Astrocyte (in vitro differentiated cells and primary cell): ENCODE data around the gene PLA2G6. TPM values are rescaled to one million over a fixed set of nuclear protein-coding genes. Genes with fewer than 3 reads are reported as not detected.
A peak's percentile ranks its signal among the peaks of the same experiment; 100 is the strongest.

ENCODE experiments used
- DNase-seq: peaks from one replicate; pipeline ENCODE4 v3.0.0-alpha.2; 2010; ENCODE audit warnings: low read depth
- FAIRE-seq: peaks from 2 replicates; lab custom pipeline; 2011; peaks lifted over from hg19 to GRCh38; lab: Jason Lieb, UNC
- H2AFZ ChIP-seq: 2 replicates; pipeline ENCODE4 v1.6.0; 2012; ENCODE audit warnings: low read depth, low read length, inconsistent platforms
- H3K27ac ChIP-seq: 2 replicates; pipeline ENCODE4 v1.5.1; 2011; ENCODE audit warnings: low read depth, low read length, inconsistent platforms
- H3K27me3 ChIP-seq: 2 replicates; pipeline ENCODE4 v1.6.0; 2011; ENCODE audit warnings: low read length, inconsistent platforms; ENCODE audit not compliant: insufficient read depth
- H3K36me3 ChIP-seq: 2 replicates; pipeline ENCODE4 v1.5.1; 2011; ENCODE audit warnings: low read length, inconsistent platforms; ENCODE audit not compliant: insufficient read depth
- H3K4me1 ChIP-seq: 2 replicates; pipeline ENCODE4 v1.5.1; 2011; ENCODE audit warnings: low read length, inconsistent platforms; ENCODE audit not compliant: insufficient read depth
- H3K4me2 ChIP-seq: 2 replicates; pipeline ENCODE4 v1.6.0; 2012; ENCODE audit warnings: low read length, inconsistent platforms
- H3K4me3 ChIP-seq: 2 replicates; pipeline ENCODE4 v1.5.1; 2011; ENCODE audit warnings: low read depth, mild to moderate bottlenecking, low read length, inconsistent platforms; ENCODE audit not compliant: insufficient read depth
- H3K79me2 ChIP-seq: 2 replicates; pipeline ENCODE4 v1.6.0; 2012; ENCODE audit warnings: mild to moderate bottlenecking, low read length, inconsistent platforms; ENCODE audit not compliant: insufficient read depth
- H3K9ac ChIP-seq: 2 replicates; pipeline ENCODE4 v1.6.0; 2012; ENCODE audit warnings: mild to moderate bottlenecking, low read length, inconsistent platforms
- H3K9me3 ChIP-seq: 2 replicates; pipeline ENCODE4 v1.5.1; 2012; ENCODE audit warnings: low read depth, mild to moderate bottlenecking, low read length, inconsistent platforms; ENCODE audit not compliant: insufficient read depth
- H4K20me1 ChIP-seq: 2 replicates; pipeline ENCODE4 v1.6.0; 2012; ENCODE audit warnings: low read length, inconsistent platforms; ENCODE audit not compliant: insufficient read depth
- H3K27ac Mint-ChIP-seq: one replicate; pipeline ENCODE4 v1.8.0; 2021; ENCODE audit warnings: mild to moderate bottlenecking, mixed read lengths; ENCODE audit not compliant: unreplicated experiment
- H3K27me3 Mint-ChIP-seq: one replicate; pipeline ENCODE4 v1.8.0; 2021; ENCODE audit warnings: low read depth, mixed read lengths; ENCODE audit not compliant: unreplicated experiment
- H3K36me3 Mint-ChIP-seq: one replicate; pipeline ENCODE4 v1.8.0; 2021; ENCODE audit warnings: low read depth, mixed read lengths; ENCODE audit not compliant: unreplicated experiment
- H3K4me1 Mint-ChIP-seq: one replicate; pipeline ENCODE4 v1.8.0; 2021; ENCODE audit warnings: low read depth, mixed read lengths; ENCODE audit not compliant: unreplicated experiment
- H3K4me3 Mint-ChIP-seq: one replicate; pipeline ENCODE4 v1.8.0; 2021; ENCODE audit warnings: mild to moderate bottlenecking, moderate library complexity, mixed read lengths; ENCODE audit not compliant: unreplicated experiment
- H3K9me3 Mint-ChIP-seq: one replicate; pipeline ENCODE4 v1.8.0; 2021; ENCODE audit warnings: mild to moderate bottlenecking, mixed read lengths; ENCODE audit not compliant: unreplicated experiment
- EZH2 ChIP-seq: IDR thresholded peaks from 2 replicates; pipeline ENCODE4 v1.6.1; 2012; ENCODE audit warnings: mild to moderate bottlenecking, low read length, inconsistent platforms; ENCODE audit not compliant: insufficient read depth
- total RNA-seq: library from RNA; stranded (reverse); gene quantifications from 2 replicates; pipeline ENCODE4 v1.2.1, GENCODE V29; 2021
- TF ChIP-seq, protein P1 (sequence below): IDR thresholded peaks from 2 replicates; pipeline ENCODE4 v1.5.1; 2011; ENCODE audit warnings: low read depth, mild to moderate bottlenecking, inconsistent platforms, low read length, moderate library complexity; ENCODE audit not compliant: insufficient read depth

PLA2G6 gene
- total RNA-seq, 1 donor from 2014 or later: 10.0 TPM

DNA sequence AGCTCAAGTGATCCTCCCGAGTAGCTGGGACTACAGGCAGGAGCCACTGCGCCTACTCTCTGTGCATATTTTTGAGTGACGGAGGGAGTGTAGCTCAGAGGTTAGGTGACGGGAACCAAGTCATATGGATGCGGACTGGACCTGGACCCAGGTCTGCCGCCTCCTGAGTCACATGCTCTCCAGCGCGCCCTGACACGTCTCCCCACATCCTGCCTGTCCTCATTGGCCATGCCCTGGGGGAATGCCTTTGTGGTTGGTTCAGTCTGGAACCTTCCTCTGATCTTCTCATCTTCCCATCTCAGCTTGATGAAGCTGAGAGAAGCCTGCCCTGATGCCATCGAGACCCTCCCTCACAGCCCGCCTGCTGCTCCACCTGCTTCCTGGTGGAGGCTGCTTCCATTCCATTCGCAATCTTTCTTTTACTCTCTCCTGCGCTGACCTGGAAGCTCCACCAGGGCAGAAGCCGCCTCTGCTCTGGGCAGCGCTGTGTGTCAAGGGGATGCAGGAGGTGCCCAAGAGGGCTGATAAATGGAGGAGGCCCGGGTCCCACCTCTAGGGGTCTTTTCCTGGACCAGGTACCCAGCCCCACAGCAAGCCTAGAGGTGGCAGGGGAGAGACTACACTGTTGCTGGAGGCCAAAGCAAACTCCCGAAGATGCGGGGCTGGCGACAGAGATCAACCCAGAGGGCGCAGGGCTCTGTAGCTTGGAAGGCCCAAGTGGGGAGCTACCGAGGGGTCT, 57.2 kb downstream of the PLA2G6 start:
- FAIRE-seq: no peak

GRCh38 chr22:38122616-38123015, 59.0 kb downstream of the PLA2G6 start:
- no peak overlapping the region for H3K9ac ChIP-seq
- no peaks in the 10 kb centered on the region for H3K27me3 ChIP-seq
- H3K9me3 Mint-ChIP-seq: no peaks in the 10 kb centered on the region
- FAIRE-seq: no peak
- H3K79me2 ChIP-seq: no peaks in the 10 kb centered on the region
- H3K4me1 ChIP-seq: no peaks in the 10 kb centered on the region
- H2AFZ ChIP-seq: no peak overlapping the region
- no peak overlapping the region for H3K4me3 ChIP-seq
- H3K4me3 Mint-ChIP-seq: no peak overlapping the region
- no peaks in the 10 kb centered on the region for H3K9me3 ChIP-seq
- H3K4me2 ChIP-seq: no peak overlapping the region
- no peaks in the 10 kb centered on the region for H3K36me3 ChIP-seq
- H3K4me1 Mint-ChIP-seq: peaks cover 3% of the 10 kb centered on the region
- no peak overlapping the region for H3K27ac ChIP-seq
- no peak overlapping the region for H3K27ac Mint-ChIP-seq
- no peaks in the 10 kb centered on the region for H4K20me1 ChIP-seq
- H3K27me3 Mint-ChIP-seq: peaks cover 13% of the 10 kb centered on the region
- H3K36me3 Mint-ChIP-seq: no peaks in the 10 kb centered on the region
- TF ChIP-seq, protein P1, sequence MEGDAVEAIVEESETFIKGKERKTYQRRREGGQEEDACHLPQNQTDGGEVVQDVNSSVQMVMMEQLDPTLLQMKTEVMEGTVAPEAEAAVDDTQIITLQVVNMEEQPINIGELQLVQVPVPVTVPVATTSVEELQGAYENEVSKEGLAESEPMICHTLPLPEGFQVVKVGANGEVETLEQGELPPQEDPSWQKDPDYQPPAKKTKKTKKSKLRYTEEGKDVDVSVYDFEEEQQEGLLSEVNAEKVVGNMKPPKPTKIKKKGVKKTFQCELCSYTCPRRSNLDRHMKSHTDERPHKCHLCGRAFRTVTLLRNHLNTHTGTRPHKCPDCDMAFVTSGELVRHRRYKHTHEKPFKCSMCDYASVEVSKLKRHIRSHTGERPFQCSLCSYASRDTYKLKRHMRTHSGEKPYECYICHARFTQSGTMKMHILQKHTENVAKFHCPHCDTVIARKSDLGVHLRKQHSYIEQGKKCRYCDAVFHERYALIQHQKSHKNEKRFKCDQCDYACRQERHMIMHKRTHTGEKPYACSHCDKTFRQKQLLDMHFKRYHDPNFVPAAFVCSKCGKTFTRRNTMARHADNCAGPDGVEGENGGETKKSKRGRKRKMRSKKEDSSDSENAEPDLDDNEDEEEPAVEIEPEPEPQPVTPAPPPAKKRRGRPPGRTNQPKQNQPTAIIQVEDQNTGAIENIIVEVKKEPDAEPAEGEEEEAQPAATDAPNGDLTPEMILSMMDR: no peak
- TF ChIP-seq EZH2: no peak
- no peak for DNase-seq

More for the DNA sequence above, 57.2 kb downstream of the PLA2G6 start:
- Mint-ChIP-seq H3K27ac (no peak overlapping the region), H3K9me3 (no peaks in the 10 kb centered on the region), H3K4me3 (peak overlapping the region; percentile 62), H3K27me3 (peaks cover 13% of the 10 kb centered on the region), H3K4me1 (peaks cover 3% of the 10 kb centered on the region), H3K36me3 (peaks cover 2% of the 10 kb centered on the region)
- TF ChIP-seq, protein P1: no peak
- no peak for TF ChIP-seq EZH2
- no peak overlapping the region for H3K4me2 ChIP-seq
- no peaks in the 10 kb centered on the region for H3K4me1 ChIP-seq
- no peak overlapping the region for H3K4me3 ChIP-seq
- no peak overlapping the region for H3K27ac ChIP-seq
- H4K20me1 ChIP-seq: no peaks in the 10 kb centered on the region
- no peak overlapping the region for H3K9ac ChIP-seq
- no peaks in the 10 kb centered on the region for H3K27me3 ChIP-seq
- no peaks in the 10 kb centered on the region for H3K9me3 ChIP-seq
- no peaks in the 10 kb centered on the region for H3K36me3 ChIP-seq
- H2AFZ ChIP-seq: no peak overlapping the region
- no peak for DNase-seq
- H3K79me2 ChIP-seq: no peaks in the 10 kb centered on the region
